ENCODE data around the gene SLC25A25. TPM values are rescaled to one million over a fixed set of nuclear protein-coding genes. Genes with fewer than 3 reads are reported as not detected.

Gene SLC25A25
- total RNA-seq, 1 donor from 2014 or later = 18.0 TPM

- DNase-seq (ENCODE audit: extremely low spot score, unreplicated experiment) = no peak
- TF ChIP-seq CTCF (IDR thresholded peaks at IDR 0.05) = no peak
- peaks cover 3% of the 10 kb centered on the region for H3K27me3 Mint-ChIP-seq (ENCODE audit: unreplicated experiment)
- H3K9me3 Mint-ChIP-seq (ENCODE audit: unreplicated experiment) = no peaks in the 10 kb centered on the region
- peaks cover 14% of the 10 kb centered on the region for H3K4me1 Mint-ChIP-seq (ENCODE audit: unreplicated experiment)
- H3K4me3 Mint-ChIP-seq (ENCODE audit: unreplicated experiment) = no peak overlapping the region
- no peak overlapping the region for H3K27ac Mint-ChIP-seq (ENCODE audit: unreplicated experiment)
- peaks cover 2% of the 10 kb centered on the region for H3K36me3 Mint-ChIP-seq (ENCODE audit: unreplicated experiment)
These were observed 10.9 kb upstream of the SLC25A25 start for GRCh38 chr9:128056887-128057723.

DNA sequence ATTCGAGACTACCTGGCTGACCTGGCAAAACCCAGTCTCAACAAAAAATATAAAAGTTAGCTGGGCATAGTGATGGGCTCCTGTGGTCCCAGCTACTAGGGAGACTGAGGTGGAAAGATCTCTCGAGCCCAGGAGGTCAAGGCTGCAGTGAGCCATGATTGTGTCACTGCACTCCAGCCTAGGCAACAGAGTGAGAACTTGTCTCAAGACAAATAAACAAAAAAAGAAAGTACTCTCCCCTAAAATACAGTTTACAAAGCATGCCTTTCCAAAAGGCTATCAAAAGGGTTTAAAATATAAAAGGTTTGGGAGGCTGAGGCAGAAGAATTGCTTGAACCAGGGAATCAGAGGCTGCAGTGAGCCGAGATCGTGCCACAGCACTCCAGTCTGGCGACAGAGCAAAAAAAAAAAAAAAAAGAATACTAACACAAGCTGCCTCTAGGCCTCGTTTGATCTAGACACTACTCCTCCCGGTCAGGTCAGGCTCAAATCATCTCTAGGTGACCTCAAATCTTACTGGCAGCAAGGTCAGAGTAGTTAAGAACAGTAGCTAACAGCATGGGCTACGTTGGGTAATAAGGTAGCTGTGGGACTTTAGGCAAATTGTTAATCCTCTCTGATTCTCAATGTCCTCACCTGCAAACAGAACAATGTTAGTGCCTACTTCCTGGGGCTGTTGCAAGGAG, 10.2 kb upstream of the SLC25A25 start:
- peaks cover 6% of the 10 kb centered on the region for H3K36me3 Mint-ChIP-seq (ENCODE audit: unreplicated experiment)
- peaks cover 3% of the 10 kb centered on the region for H3K27me3 Mint-ChIP-seq (ENCODE audit: unreplicated experiment)
- no peaks in the 10 kb centered on the region for H3K9me3 Mint-ChIP-seq (ENCODE audit: unreplicated experiment)
- no peak overlapping the region for H3K27ac Mint-ChIP-seq (ENCODE audit: unreplicated experiment)
- H3K4me1 Mint-ChIP-seq (ENCODE audit: unreplicated experiment) = peaks cover 16% of the 10 kb centered on the region
- no peak for DNase-seq (ENCODE audit: extremely low spot score, unreplicated experiment)
- no peak overlapping the region for H3K4me3 Mint-ChIP-seq (ENCODE audit: unreplicated experiment)
- TF ChIP-seq CTCF (IDR thresholded peaks at IDR 0.05) = no peak

- no peak for TF ChIP-seq CTCF (IDR thresholded peaks at IDR 0.05)
- Mint-ChIP-seq H3K27ac (ENCODE audit: unreplicated experiment) (no peak overlapping the region), H3K36me3 (ENCODE audit: unreplicated experiment) (peaks cover 8% of the 10 kb centered on the region), H3K9me3 (ENCODE audit: unreplicated experiment) (no peaks in the 10 kb centered on the region), H3K4me1 (ENCODE audit: unreplicated experiment) (peaks cover 13% of the 10 kb centered on the region), H3K27me3 (ENCODE audit: unreplicated experiment) (no peaks in the 10 kb centered on the region), H3K4me3 (ENCODE audit: unreplicated experiment) (no peak overlapping the region)
- no peak for DNase-seq (ENCODE audit: extremely low spot score, unreplicated experiment)
These were observed 8.6 kb upstream of the SLC25A25 start for GRCh38 chr9:128059365-128059983.

DNA sequence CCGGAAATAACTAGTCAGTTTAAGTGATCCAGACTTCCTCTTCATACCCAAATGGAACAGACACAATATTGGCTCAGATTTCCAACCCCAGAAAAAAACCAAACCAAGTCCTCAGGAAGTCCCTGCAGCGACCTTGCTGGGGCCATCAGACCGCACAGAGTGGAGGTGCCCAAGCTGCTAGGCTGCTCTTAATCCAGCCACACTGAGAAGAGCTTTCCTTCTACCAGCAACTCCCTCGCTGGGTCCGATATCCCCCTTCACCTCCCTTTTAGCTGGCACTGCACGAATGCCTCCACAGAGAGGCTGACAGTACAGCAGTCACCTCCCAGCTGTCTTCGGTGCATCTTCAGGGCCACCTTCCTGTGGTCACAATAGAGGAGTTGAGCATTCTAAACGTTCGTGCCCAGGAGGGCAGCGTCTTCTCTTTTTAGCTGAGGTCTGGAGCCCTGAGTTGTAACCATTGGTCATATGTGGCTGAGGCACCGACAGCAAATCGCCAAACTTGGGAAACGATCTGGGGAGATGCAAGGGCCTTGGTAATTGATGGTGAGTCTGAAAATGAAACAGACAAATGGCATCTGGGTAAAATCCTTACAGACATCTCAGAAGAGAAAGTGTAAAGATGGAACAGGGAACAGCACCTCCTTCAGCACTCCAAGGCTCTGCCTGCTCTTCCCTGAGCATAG, 6.6 kb upstream of the SLC25A25 start:
- DNase-seq (ENCODE audit: extremely low spot score, unreplicated experiment) = no peak
- Mint-ChIP-seq H3K4me3 (ENCODE audit: unreplicated experiment) (no peak overlapping the region), H3K27ac (ENCODE audit: unreplicated experiment) (no peak overlapping the region), H3K36me3 (ENCODE audit: unreplicated experiment) (peaks cover 8% of the 10 kb centered on the region), H3K4me1 (ENCODE audit: unreplicated experiment) (peaks cover 14% of the 10 kb centered on the region), H3K27me3 (ENCODE audit: unreplicated experiment) (no peaks in the 10 kb centered on the region), H3K9me3 (ENCODE audit: unreplicated experiment) (no peaks in the 10 kb centered on the region)
- TF ChIP-seq CTCF (IDR thresholded peaks at IDR 0.05) = no peak
